Hepatocyte (in vitro differentiated cells): ENCODE measurements around the gene TMEM204. TPM values are rescaled to one million over a fixed set of nuclear protein-coding genes. Genes with fewer than 3 reads are reported as not detected.

ENCODE experiments used
- DNase-seq: peaks from one replicate; pipeline ENCODE4 v3.0.0-alpha.2; 2016; ENCODE audit warnings: low spot score
- H2AFZ ChIP-seq: fragments of 200-600 bp; sonication (generic); 2 replicates; pipeline ENCODE4 v1.6.0; 2016; ENCODE audit warnings: antibody characterized with exemption, mild to moderate bottlenecking
- H3K27ac ChIP-seq: fragments of 200-600 bp; sonication (generic); 2 replicates; pipeline ENCODE4 v1.5.1; 2016; ENCODE audit warnings: mild to moderate bottlenecking
- H3K27me3 ChIP-seq: fragments of 200-600 bp; sonication (generic); 2 replicates; pipeline ENCODE4 v1.6.1; 2016
- H3K36me3 ChIP-seq: fragments of 200-600 bp; sonication (generic); replicated peaks from 2 replicates; pipeline ENCODE4 v1.5.1; 2016; ENCODE audit warnings: low read depth; ENCODE audit not compliant: insufficient read depth
- H3K4me1 ChIP-seq: fragments of 200-600 bp; sonication (generic); 2 replicates; pipeline ENCODE4 v1.5.1; 2016; ENCODE audit warnings: mild to moderate bottlenecking, moderate library complexity; ENCODE audit not compliant: insufficient read depth
- H3K4me2 ChIP-seq: fragments of 200-600 bp; sonication (generic); 2 replicates; pipeline ENCODE4 v1.6.0; 2016
- H3K4me3 ChIP-seq: fragments of 200-600 bp; sonication (generic); 2 replicates; pipeline ENCODE4 v1.5.1; 2016; ENCODE audit warnings: mild to moderate bottlenecking
- H3K79me2 ChIP-seq: fragments of 200-600 bp; sonication (generic); 2 replicates; pipeline ENCODE4 v1.6.0; 2017; ENCODE audit warnings: mild to moderate bottlenecking
- H3K9me2 ChIP-seq: fragments of 200-600 bp; sonication (generic); replicated peaks from 2 replicates; pipeline ENCODE4 v1.6.0; 2017; ENCODE audit warnings: mild to moderate bottlenecking; ENCODE audit not compliant: insufficient read depth
- H3K9me3 ChIP-seq: fragments of 200-600 bp; sonication (generic); 2 replicates; pipeline ENCODE4 v1.5.1; 2016; ENCODE audit warnings: low read depth, mild to moderate bottlenecking
- H4K20me1 ChIP-seq: fragments of 200-600 bp; sonication (generic); 2 replicates; pipeline ENCODE4 v1.6.0; 2016; ENCODE audit warnings: mild to moderate bottlenecking; ENCODE audit not compliant: insufficient read depth, poor library complexity, severe bottlenecking
- CTCF ChIP-seq: fragments of 200-600 bp; sonication (generic); IDR thresholded peaks from 2 replicates; pipeline ENCODE4 v1.5.1; 2016; ENCODE audit warnings: antibody characterized with exemption, mild to moderate bottlenecking; ENCODE audit not compliant: poor library complexity
- EZH2 ChIP-seq: fragments of 200-600 bp; sonication (generic); IDR thresholded peaks from 2 replicates; pipeline ENCODE4 v1.6.1; 2016; ENCODE audit warnings: antibody characterized with exemption, mild to moderate bottlenecking, borderline replicate concordance
- EZH2phosphoT487 ChIP-seq: fragments of 200-600 bp; sonication (generic); IDR thresholded peaks from one replicate; pipeline ENCODE4 v1.6.1; 2018; ENCODE audit warnings: antibody characterized with exemption, mild to moderate bottlenecking, low read depth, moderate library complexity; ENCODE audit not compliant: unreplicated experiment, severe bottlenecking
- WGBS: methylation state at CpG from one replicate; pipeline ENCODE4 v1.1.6; 2016; ENCODE audit warnings: low lambda C conversion rate; ENCODE audit errors: missing lambda C conversion rate; 5-methylcytosine and 5-hydroxymethylcytosine counted together
- polyA plus RNA-seq: library from polyadenylated mRNA; unstranded; fragments of >200 nt; fragmentation: Nextera tagmentation; extraction: Ambion mirVana; gene quantifications from 2 replicates; pipeline ENCODE4 v1.2.1, GENCODE V29; 2016
- total RNA-seq: library from RNA; depleted of rRNA; stranded (reverse); fragments of >200 nt; gene quantifications from 2 replicates; pipeline ENCODE4 v1.2.3, GENCODE V29; 2014

TMEM204 gene
- total and polyA plus RNA-seq, 2 experiments from 2014 or later = 2.7 to 5.4 TPM

GRCh38 chr16:1499756-1500464 is 33.6 kb upstream of the TMEM204 start:
- TF ChIP-seq EZH2phosphoT487 = no peak
- TF ChIP-seq CTCF = no peak
- TF ChIP-seq EZH2 = no peak
- H3K36me3 ChIP-seq = no peaks in the 10 kb centered on the region
- no peaks in the 10 kb centered on the region for H3K27me3 ChIP-seq
- H2AFZ ChIP-seq = no peak overlapping the region
- H3K79me2 ChIP-seq = peaks cover 2% of the 10 kb centered on the region
- no peak overlapping the region for H3K4me2 ChIP-seq
- WGBS = 96% methylated on average over 30 of the region's 36 CpGs
- no peaks in the 10 kb centered on the region for H3K9me2 ChIP-seq
- no peak overlapping the region for H3K4me3 ChIP-seq
- no peak overlapping the region for H3K27ac ChIP-seq
- no peak for DNase-seq
- no peaks in the 10 kb centered on the region for H3K4me1 ChIP-seq
- no peaks in the 10 kb centered on the region for H3K9me3 ChIP-seq
- H4K20me1 ChIP-seq = no peaks in the 10 kb centered on the region

DNA sequence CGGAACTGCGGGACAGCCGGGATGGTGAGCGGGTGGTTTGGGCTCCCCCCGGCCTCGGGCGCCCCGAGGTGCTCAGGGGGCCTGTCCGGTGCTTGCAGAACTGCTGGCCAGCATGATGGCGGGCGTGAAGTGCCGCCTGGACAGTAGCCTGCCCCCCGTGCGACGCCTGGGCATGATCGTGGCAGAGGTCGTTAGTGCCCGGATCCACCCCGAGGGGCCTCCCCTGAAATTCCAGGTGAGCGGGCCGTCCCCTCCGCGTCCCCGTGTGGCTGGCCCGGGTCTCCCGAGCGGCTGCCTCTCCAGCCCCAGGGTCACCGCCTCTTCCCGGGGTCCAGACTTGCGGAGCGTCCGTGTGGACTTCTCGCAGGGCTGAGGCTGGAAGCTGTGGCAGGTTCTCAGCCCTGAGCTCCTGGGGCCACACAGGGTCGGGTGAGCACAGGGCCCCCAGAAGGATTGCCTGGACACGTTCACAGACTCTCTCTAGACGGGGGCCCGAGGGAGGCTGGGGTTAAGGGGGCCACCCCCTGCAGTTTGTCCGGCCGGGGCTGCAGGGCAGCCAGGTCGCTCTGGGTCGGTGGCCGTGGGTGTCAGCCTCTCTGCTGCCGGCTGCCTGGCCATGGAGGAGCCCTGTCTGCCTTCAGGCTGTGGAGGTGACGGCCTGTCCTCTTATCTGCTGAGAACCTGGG is 32.9 kb upstream of the TMEM204 start:
- no peaks in the 10 kb centered on the region for H3K79me2 ChIP-seq
- no peaks in the 10 kb centered on the region for H3K9me2 ChIP-seq
- H3K4me3 ChIP-seq = no peak overlapping the region
- TF ChIP-seq EZH2 (no peak), EZH2phosphoT487 (no peak), CTCF (no peak)
- no peak for DNase-seq
- H3K4me2 ChIP-seq = no peak overlapping the region
- H2AFZ ChIP-seq = no peak overlapping the region
- H3K27me3 ChIP-seq = no peaks in the 10 kb centered on the region
- no peaks in the 10 kb centered on the region for H4K20me1 ChIP-seq
- no peaks in the 10 kb centered on the region for H3K4me1 ChIP-seq
- H3K27ac ChIP-seq = no peak overlapping the region
- no peaks in the 10 kb centered on the region for H3K9me3 ChIP-seq
- H3K36me3 ChIP-seq = no peaks in the 10 kb centered on the region
- WGBS = 96% methylated on average over 31 of the region's 44 CpGs

DNA sequence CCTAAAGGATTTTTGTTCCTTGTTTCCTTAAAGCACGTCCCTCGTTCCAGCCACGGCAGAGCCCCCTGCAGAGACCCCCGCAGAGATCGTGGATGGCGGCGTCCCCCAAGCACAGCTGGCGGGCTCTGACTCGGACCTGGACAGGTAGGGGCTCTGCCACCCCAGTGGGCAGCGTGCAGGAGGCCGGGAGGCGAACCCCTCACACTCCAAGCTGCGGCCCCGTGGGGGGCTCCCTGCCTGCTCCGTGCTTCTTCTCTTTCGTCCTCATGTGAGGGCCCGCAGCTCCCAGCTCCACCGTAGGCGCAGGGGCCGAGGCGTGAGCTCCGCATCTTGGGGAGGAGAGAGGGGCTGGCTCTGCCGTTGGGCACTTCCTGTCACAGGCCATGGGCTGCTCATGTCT is 31.8 kb upstream of the TMEM204 start:
- no peak for DNase-seq
- no peak overlapping the region for H3K27ac ChIP-seq
- no peaks in the 10 kb centered on the region for H3K9me3 ChIP-seq
- no peak overlapping the region for H2AFZ ChIP-seq
- no peak overlapping the region for H3K4me2 ChIP-seq
- no peaks in the 10 kb centered on the region for H3K4me1 ChIP-seq
- no peaks in the 10 kb centered on the region for H3K79me2 ChIP-seq
- no peaks in the 10 kb centered on the region for H3K9me2 ChIP-seq
- no peak overlapping the region for H3K4me3 ChIP-seq
- H3K36me3 ChIP-seq = no peaks in the 10 kb centered on the region
- H4K20me1 ChIP-seq = no peaks in the 10 kb centered on the region
- no peaks in the 10 kb centered on the region for H3K27me3 ChIP-seq
- 99% methylated on average over 23 of the region's 23 CpGs for WGBS
- TF ChIP-seq EZH2phosphoT487 = no peak
- TF ChIP-seq EZH2 = no peak
- TF ChIP-seq CTCF = no peak
